ENCODE results near the gene NINL.
"Not testable (repeated sequence)": the region's sequence is repeated elsewhere in the genome, so short reads cannot be mapped to it uniquely, and the experiment has no call there.

Gene NINL

DNA sequence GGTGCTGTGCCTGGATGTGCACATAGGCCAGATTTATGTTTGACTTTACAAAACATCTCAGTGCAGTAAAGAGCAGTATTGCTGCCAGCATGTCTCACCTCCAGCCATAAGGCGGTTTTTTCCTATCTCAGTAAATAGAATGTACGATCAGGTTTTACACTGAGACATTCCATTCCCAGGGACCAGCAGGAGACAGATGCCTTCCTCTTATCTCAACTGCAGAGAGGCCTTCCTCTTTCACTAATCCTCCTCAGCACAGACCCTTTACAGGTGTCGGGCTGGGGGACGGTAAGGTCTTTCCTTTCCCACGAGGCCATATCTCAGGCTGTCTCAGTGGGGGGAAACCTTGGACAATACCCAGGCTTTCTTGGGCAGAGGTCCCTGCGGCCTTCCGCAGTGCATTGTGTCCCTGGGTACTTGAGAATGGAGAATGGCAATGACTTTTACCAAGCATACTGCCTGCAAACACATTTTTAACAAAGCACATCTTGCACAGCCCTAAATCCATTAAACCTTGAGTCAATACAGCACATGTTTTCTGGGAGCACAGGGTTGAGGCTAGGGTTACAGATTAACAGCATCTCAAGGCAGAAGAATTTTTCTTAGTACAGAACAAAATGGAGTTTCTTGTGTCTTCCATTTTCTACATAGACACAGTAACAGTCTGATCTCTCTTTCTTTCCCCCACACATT lies 34.5 kb downstream of the NINL start:
- not testable (repeated sequence) for DNase-seq

DNA sequence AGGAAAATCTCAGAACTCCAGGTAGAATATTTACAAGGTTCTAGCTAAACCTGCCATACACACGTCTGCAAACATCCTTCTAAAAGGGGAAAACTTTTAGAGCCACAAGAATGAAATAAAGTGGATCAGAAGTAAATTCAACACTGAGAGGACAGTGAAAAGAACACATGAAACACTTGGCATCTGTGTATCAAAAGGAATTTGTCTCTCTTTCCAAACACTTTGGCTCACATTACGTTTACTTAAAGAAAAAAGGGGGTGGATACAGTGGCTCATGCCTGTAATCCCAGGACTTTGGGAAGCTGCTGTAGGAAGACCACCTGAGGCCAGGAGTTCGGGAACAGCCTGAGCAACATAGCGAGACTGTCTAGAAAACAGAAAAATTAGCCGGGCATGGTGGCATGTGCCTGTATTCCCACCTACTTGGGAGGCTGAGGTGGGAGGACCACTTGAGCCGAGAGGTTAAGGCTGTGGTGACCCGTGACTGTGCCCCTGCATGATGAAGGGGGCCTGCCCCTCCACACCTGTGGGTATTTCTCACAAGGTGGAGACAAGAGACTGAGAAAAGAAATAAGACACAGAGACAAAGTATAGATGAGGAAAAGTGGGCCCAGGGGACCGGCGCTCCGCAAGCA lies 35.4 kb downstream of the NINL start:
- DNase-seq = no peak

DNA sequence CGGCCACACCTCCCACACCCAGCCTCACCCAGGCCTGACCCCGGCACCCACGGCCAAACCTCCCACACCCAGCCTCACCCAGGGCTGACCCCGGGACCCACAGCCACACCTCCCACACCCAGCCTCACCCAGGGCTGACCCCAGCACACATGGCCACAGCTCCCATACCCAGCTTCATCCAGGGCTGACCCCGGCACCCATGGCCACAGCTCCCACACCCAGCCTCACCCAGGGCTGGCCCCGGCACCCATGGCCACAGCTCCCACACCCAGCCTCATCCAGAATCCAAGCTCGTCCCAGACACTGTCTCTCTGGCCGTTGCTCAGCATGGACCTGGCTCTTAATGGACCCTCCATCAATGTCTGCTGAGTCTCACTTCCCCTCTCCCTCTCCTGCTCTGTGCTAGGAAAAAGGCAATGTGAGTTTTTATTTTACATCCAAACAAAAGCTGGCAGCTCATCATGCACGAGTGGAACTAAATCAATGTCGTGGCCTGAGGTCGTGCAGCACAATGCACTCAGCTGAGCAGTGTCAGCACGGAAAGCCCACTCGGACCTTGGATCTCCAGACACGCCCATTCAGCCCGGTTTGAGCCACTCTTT lies 36.1 kb downstream of the NINL start:
- no peak for DNase-seq

DNA sequence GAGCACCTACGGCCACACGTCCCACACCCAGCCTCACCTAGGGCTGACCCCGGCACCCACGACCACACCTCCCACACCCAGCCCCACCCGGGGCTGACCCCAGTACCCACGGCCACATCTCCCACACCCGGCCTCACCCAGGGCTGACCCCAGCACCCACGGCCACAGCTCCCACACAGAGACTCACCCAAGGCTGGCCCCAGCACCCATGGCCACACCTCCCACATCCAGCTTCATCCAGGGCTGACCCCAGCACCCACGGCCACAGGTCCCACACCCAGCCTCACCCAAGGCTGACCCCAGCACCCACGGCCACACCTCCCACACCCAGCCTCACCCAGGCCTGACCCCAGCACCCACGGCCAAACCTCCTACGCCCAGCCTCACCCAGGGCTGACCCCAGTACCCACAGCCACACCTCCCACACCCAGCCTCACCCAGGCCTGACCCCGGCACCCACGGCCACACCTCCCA lies 36.7 kb downstream of the NINL start:
- DNase-seq = no peak

DNA sequence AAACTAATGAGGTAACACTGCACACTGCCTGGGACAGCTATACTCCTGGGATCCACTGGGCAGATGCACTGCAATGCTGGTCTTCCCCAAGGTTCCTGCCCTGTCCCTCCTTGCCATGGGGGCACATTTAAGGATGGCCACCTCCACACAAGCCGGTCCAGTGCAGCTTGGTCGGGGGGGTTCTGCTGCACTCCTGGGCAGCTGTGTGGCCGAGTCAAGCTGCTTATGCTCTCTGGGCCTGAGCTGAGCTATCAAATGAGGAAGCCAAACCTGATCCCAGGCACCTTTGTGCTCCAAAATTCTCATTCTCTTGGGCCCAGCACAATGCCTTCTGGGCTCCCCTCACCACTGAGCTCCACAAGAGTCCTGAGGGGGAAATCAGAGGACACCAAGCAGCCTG lies 37.3 kb downstream of the NINL start:
- no peak for DNase-seq

DNA sequence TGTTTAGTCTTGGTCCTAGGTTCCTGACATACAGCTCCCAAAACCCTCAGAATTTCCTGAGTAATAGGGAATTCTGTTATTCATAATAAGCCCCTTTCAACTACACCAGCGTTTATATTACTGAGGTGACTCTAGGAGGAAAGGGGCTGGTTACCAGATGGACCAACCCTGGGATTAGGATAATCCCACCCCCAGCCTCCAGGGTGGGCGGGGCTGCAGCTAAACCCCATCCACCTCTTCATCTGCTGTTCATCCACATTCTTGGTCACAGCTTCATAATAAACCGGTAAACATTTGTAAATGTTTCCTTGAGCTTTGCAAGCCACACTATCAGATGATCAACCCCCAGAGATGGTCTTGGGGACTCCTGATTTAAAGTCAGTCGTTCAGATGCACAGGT lies 38.3 kb downstream of the NINL start:
- DNase-seq = no peak

DNA sequence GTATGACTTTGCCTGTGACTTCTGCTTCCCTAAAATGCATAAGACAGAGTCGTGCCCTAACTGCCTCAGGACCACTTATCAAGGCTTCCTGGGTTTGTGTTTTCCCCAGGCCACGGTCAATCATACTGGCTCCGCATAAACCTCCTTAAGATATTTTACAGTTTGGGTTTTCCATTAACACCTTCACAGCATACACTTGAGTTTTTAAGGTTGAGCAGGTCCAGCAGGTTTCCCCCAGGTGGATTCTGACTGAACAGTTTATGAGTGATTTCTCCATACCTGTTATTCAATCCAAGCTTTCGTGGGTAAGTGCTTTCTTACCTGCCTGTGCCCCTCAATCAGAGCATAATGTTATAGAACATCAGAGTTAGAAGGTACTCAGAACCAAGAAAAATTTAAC lies 39.3 kb downstream of the NINL start:
- DNase-seq = no peak

DNA sequence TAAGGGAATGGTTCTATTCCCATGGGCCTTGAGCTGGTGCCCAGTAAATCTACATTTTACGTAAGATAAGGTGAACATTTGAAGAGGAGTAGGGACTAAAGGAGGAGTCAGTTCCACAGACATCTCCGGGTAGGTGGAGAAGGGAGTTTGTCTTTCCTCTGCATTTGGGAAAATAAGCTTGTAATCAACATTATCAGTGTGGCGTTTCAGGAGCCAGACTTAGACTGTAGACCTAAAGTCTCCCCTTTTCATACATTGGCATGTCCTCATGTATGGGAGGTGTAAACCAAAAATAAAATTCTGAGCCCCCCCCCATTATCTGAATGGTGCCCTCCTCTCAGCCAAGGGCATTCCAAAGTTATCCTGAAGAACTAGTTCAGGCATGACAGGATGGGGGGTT lies 40.2 kb downstream of the NINL start:
- DNase-seq = no peak

DNA sequence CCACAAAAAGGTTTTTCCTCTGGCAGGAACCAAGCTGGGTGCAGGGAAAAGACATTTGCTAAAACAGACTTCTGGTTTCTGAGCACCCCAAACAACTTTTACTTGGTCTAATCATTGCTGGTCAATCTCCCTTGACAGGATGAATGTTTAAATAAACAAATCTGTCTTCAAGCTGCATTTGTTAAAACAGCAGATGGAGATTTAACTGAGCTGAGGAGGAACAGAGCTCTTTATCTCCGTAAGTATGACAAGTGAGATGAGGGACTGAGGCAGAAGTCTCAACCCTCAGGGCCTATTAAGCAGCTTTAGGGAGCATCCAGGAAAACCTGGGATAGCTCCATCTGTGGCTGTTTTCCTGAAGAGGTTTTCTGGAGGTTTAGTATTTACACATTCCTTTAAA lies 40.6 kb downstream of the NINL start:
- no peak for DNase-seq

DNA sequence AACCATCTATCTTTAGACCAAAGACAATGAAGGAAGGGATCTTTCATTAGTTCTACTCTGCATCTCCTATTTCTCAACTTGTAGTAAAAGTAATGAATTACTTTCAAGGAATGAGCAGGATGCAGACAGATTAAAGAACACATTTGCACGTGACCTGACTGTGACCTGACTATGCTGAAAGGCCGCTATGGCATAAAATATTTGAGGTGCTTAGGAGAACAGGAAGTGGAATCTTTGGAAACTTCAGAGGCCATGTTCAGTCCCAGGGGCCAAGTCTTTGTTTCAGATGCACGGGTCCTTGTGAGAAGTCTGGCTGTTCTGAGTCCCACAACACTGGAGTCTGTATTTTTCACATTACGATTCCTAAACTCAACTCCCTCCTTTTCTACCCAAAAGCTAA lies 41.0 kb downstream of the NINL start:
- no peak for DNase-seq

DNA sequence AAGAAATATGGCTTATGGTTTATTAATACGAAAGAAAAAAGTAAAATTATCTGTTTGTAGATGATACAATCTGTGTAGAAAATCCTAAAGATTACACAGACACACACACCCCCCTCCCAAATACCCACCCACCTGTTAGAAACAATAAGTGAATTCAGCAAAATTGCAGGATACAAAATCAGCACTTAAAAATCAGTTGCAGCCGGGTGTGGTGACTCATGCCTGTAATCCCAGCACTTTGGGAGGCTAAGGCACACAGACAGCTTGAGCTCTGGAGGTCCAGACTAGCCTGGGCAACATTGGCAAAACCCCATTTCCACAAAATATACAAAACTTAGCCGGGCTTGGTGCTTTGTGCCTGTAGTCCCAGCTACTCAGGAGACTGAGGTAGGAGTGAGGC lies 42.3 kb downstream of the NINL start:
- no peak for DNase-seq

DNA sequence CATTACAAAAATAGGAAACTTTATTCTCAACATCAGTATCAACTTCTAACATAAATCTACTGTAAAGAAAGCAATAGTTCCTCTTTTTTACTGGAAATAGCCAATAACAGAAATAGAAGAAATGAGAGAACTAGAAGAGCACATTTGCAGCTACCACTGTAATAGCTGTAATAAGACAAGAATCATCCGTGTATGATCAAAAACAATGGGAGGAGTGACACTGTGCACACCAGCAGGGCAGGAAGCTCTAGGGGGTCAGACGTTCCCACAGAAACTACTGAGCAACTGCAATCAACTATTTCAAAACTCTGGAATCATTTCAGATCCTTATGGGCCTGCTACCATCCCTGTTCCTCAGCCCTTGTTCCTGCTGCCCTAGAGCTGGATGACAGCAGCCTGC lies 43.7 kb downstream of the NINL start:
- no peak for DNase-seq

DNA sequence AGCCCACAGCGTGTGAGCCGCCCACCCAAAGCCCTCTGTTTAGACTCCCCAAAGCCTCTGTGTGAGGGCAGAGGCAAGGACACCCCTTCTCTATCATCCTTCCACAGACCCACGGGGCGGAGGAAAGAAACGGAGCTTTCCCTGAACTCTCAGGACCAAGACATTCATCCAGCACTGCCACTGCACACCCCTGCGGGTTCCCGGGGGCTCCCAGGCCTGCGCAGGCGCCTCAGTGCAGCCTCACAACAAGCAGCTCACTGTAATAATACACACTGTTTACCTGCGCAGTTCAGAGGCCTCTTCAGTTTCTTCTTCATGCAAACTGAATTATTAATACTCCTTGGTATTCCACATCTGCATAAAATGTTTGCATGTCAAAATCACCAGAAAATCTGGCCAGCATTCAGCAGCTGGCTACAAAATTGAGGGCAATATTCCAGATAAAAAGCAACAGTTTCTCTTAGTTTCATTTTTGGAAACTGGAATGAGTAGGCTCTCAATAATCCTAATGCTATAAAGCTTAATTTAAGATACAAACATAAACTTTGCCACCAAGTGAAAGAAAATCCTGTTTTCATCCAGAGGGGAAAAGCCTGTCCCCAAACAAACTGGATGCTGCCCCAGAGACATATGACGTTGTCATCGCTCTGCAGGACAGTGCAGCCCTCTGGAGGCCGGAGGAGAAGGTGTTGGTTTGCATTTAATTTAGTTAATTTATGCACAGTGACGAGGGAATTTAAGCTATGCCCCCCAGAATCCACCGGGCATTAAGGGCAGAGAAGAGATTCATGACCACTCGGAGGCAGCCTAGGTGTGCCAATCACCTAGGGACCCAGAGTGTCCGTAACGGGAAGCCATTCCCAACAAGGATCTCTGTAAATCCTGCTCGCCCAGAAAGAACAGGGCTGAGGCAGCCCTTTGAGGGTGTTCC lies 45.3 kb downstream of the NINL start:
- no peak for DNase-seq

DNA sequence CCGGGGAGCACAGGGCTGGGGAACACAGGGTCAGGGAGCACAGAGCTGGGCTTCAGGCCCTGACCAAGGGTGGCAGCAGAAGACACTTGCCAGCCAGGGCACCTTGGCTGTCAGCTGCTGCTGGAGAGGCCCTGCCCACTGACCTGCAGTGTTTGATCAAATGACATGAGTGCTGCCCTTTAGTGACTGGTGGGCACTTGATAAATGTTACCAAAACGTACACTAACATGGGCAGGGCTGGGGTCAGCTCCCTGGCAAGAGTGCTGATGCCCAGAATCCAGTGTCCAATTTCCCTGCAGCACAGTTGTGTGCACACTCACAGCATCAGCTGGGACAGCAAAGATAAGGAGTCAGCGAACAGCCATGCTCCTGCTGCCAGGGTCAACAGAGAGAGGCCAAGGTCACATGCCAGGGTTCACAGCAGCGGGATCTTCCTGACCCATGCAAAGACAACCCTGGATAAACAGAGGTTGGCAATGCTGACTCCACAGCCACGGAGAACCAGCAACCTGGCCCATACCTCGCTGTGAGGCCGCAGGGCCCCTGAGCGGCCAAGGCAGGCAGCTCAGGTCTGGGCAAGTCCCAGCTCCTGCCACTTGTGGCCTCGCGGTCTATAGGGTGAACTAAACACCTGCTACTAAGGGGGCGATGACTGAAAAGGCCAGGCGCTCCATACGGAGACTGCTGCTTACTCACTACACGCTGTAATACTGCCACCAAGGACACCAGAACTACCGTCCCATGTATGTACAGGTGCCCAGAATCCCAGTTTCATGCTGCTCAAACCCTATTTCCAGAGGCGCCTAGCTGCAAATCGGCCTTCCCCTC lies 46.3 kb downstream of the NINL start:
- no peak for DNase-seq

DNA sequence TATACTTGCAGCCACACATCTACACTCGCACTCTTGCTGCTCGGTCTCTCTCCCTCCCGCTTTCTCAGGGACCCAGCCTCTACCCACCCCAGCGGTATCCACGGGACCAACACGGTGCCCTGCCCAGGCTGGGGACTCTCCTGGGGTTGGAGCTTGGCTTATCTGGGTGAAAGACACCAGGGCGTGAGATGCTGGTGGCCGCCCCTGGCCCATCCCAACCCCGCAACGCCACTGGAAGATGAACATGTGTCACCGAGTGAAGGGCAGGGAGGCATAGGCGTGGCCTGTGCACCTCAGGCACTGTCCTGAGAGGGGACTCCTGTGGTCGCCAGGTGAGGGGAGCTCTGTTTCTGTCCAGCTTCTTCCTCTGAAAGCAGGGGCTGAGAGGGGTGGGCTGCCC lies 47.4 kb downstream of the NINL start:
- DNase-seq = no peak

DNA sequence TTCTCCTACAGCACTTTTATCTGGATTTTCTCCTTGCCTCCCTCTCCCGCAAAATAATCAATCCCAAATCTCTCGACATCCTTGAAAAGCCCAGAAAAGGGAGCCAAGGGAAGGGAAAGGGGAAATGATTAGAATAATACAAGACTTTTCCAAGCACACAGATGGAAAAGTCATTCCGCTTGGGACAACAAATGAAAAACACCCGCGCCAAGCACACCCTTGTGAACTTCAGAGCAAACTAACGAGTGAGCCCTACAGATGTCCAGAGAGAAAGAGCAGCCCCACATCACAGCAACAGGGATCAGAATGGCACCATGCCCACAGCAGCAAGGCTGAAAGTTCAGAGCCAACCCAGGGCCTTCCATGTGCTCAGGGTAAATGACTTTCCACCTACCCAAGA lies 49.6 kb downstream of the NINL start:
- no peak for DNase-seq

DNA sequence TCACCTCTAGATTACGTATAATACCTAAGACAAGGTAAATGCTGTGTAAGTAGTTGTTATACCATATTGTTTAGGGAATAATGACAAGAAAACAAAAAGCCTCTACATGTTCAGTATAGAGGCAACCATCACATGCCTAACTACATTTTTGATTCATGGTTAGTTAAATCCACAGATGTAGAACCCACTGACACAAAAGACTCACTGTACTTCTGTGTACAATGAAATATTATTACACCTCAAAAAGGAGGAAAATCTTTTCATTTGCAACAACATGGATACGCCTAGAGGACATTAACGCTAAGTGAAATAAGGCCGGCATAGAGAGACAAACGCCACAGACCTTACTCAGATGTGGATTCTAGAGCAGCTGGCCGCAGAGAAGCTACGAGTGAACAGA lies 50.5 kb downstream of the NINL start:
- DNase-seq = no peak

DNA sequence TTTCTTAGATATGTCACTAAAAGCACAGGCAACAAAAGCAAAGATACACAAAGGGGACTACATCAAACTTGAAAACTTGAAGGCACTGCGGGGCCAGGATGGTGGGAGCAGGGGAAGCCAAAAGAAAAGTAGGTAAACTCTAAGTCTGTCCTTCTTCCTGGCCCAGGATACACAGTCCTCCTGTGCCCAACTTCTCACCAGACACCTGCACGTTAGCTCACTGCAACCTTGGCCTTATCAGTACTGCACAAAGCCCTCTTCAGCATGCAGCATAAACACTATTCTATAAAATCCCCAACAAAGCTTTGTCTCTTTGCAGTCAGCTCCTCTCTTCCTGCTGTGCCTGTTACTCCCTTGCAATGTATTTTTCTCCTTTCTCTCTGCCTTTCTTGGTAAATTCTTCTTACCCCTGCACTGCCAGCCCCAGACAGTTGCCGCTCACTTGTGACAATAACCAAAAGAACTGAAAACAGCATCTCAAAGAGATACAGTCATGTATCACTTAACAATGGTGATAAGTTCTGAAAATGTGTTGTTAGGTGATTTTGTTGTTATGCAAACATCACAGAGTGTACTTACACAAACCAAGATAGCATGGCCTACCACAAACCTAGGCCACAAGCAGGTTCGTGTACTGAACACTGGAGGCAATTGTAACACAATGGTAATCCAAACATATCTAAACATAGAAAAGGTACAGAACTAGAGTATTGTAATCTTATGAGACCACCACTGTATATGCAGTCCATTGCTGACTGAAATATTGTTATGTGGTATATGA lies 51.2 kb downstream of the NINL start:
- no peak for DNase-seq

DNA sequence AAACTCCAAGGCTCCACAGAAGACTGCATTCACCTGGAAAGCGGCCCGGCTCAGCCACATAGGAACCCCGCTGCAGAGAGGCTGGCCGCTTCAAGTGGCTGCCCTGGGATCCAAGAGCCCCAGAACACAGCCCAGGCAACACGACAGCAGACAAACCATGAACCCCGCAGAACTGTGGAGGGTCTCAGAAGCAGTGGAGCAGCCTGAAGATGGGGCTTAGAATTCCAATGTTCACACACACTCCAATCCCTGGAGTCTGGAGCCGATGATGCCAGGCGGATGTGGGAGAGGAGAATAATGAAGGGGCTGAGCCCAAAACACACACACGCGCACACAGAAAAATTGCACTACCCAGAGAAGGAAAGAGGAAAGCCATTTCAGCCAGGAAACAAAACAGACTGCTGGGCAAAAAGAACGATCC lies 52.4 kb downstream of the NINL start:
- DNase-seq = no peak

DNA sequence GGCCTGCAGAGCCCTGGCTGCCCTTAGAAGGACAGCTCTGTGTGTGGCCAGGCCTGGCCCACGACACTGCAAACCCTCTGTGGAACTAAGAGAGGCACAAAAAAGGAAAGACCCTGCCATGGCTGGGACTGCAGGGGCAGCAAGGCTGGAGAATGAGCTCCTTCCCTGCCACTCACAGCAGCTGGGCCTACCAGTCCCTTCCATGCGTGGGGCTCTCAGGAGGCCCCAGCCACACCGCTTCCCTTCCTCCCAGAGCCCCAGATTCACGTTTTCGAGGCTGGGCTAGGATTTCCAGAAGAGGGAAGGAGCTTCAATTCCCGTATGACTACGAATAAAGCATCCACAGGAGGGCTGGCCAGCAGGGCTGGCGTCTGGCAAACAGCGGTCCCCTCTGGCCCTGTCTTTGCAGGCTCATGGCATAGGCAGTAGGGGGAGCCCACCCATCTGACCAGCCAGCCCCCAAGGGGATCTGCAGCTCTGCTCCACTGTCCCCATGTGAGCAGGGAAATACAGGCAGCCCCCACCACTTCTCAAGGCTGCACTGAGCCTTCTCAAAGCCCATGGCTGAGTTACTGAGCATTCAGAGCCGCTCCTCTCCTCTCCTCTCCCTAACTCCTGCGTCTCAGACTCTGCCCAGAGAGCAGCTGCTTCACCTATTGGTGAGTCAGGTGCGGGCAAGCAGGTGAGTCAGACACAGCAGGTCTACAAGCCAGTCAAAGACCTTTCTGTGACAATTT lies 53.1 kb downstream of the NINL start:
- DNase-seq = no peak

Data from activated naive CD4-positive, alpha-beta T cell treated with anti-CD3 and anti-CD28 coated beads, Interleukin-2, amount 50 U/mL, for 16 hours (primary cell).